OCI-LY3 (cell line): Measurements from ENCODE around the gene TMEM163.

Experiments
- EZH2phosphoT487 ChIP-seq: fragments of 200-600 bp; shearing (Covaris generic); IDR thresholded peaks from 2 replicates; pipeline ENCODE4 v1.6.1; 2018; ENCODE audit warnings: antibody characterized with exemption, mixed run types, low read depth
- TF ChIP-seq, protein P1 (sequence below): fragments of 200-600, 300-600 bp; sonication (generic); IDR thresholded peaks from 2 replicates; pipeline ENCODE4 v1.5.1; 2014; ENCODE audit warnings: antibody characterized with exemption, low read length, low read depth

DNA sequence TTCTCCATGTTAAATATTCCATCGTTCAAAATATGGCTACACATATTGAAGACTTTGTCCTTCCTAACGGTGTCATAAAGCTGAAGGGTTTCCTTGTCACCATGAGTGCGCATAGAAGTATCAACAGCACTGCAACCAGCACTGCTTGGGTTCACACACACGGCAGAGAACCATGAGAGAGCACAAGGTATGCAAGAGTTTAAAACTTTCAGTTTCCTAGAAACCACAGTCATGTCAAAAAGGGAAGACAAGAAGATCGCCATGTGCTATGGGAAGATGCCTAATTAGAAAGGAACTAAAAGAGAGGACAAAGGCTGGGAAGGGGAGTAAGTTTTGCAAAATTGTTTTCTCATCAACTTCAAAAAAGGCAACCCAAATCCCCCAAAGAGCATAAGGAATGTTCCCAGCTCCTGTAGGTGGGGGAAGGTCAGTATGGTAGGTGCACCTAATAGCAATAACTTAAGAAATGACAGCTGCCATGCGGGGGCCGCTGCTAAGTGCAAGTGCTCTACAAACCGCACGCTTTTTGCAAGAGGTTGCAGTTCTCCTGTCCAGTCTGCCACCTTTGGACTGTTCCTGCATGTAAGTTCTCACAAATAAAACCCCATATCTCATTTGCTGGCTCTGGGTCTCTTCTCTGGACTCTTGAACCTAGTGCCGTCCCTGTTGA lies 136.8 kb downstream of the TMEM163 start:
- TF ChIP-seq, protein P1, sequence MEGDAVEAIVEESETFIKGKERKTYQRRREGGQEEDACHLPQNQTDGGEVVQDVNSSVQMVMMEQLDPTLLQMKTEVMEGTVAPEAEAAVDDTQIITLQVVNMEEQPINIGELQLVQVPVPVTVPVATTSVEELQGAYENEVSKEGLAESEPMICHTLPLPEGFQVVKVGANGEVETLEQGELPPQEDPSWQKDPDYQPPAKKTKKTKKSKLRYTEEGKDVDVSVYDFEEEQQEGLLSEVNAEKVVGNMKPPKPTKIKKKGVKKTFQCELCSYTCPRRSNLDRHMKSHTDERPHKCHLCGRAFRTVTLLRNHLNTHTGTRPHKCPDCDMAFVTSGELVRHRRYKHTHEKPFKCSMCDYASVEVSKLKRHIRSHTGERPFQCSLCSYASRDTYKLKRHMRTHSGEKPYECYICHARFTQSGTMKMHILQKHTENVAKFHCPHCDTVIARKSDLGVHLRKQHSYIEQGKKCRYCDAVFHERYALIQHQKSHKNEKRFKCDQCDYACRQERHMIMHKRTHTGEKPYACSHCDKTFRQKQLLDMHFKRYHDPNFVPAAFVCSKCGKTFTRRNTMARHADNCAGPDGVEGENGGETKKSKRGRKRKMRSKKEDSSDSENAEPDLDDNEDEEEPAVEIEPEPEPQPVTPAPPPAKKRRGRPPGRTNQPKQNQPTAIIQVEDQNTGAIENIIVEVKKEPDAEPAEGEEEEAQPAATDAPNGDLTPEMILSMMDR: no peak
- no peak for TF ChIP-seq EZH2phosphoT487
